Peyer's patch (tissue), 4 donors: ENCODE results near the gene CDCA3. TPM values are rescaled to one million over a fixed set of nuclear protein-coding genes. Genes with fewer than 3 reads are reported as not detected.

Source experiments
- DNase-seq, 3 donors: peaks; one replicate each; pipeline ENCODE4 v3.0.0-alpha.2; 2017 to 2019
- H3K27ac ChIP-seq, 4 donors: fragments of 200-600 bp; sonication (generic); one replicate each; pipeline ENCODE4 v1.5.1; 2016 to 2019
- H3K27me3 ChIP-seq, 2 donors: fragments of 200-600 bp; sonication (generic); one replicate each; pipeline ENCODE4 v1.5.1; 2019
- H3K36me3 ChIP-seq, 3 donors: fragments of 200-600 bp; sonication (generic); one replicate each; pipeline ENCODE4 v1.5.1; 2016 to 2019
- H3K4me1 ChIP-seq, 4 donors: fragments of 200-600 bp; sonication (generic); one replicate each; pipeline ENCODE4 v1.5.1; 2016 to 2019
- H3K4me3 ChIP-seq, 4 donors: fragments of 200-600 bp; sonication (generic); 1 replicate in 3 of 4; 2 replicates in 1 of 4; pipeline ENCODE4 v1.5.1; 2016 to 2019; ENCODE audit warnings: mild to moderate bottlenecking in 1 of 4
- H3K9me3 ChIP-seq, 4 donors: fragments of 200-600 bp; sonication (generic); one replicate each; pipeline ENCODE4 v1.5.1; 2016 to 2019; ENCODE audit warnings: mild to moderate bottlenecking in 1 of 4
- CTCF ChIP-seq, 6 experiments: fragments of 450-650 bp in 4 of 6; fragments of 200-600 bp in 2 of 6; sonication (generic) in 1 of 6; IDR thresholded peaks; one replicate each; pipeline ENCODE4 v1.5.1; 2017 to 2019; ENCODE audit warnings: antibody characterized with exemption in 6 of 6, mild to moderate bottlenecking in 3 of 6, moderate library complexity in 1 of 6
- POLR2A ChIP-seq, 2 donors: fragments of 450-650 bp; IDR thresholded peaks; one replicate each; pipeline ENCODE4 v1.5.1; 2017; ENCODE audit warnings: antibody characterized with exemption in 2 of 2, mild to moderate bottlenecking in 2 of 2, moderate library complexity in 2 of 2
- total RNA-seq, 4 donors: library from RNA; depleted of rRNA; stranded (reverse); fragments of >200 nt; gene quantifications; one replicate each; pipeline ENCODE4 v1.1.0, GENCODE V29; 2016

CDCA3 gene
- total RNA-seq, 4 donors from 2014 or later, result 44.2 to 51.2 (median 46.3) TPM

DNA sequence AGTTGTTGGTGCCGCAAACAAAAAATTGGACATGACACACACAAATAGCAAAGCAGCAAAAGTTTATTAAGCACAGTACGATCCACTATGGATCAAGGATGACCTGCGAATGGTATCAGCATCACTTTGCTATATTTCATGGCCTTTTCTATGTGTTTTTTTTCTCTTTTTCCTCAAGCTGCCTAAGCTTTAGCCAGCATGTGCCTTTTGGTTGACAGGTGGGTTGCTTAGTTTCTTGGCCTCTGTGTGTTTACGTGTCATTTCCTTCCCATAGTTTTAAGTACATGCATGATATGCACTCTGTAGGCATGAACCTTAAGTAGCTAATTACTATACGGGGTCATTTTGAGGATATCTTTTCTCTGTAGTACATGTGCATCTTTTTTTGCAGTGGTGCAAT, 51.9 kb downstream of the CDCA3 start:
- DNase-seq, result no peak

More for the DNA sequence above, 51.9 kb downstream of the CDCA3 start:
- no peaks in the 10 kb centered on the region for H3K4me1 ChIP-seq
- H3K9me3 ChIP-seq, result no peaks in the 10 kb centered on the region
- no peaks in the 10 kb centered on the region for H3K36me3 ChIP-seq
- no peaks in the 10 kb centered on the region for H3K27me3 ChIP-seq
- H3K4me3 ChIP-seq, result no peak overlapping the region
- H3K27ac ChIP-seq, result no peak overlapping the region
- TF ChIP-seq CTCF (IDR thresholded peaks at IDR 0.05), result no peak
- no peak for TF ChIP-seq POLR2A (IDR thresholded peaks at IDR 0.05)

Other genes with a start within 250 kb of the CDCA3 start
- 100 to 1,000 TPM; 129 to 209 (median 167) TPM for gene CHD4, start 243.9 kb downstream of the CDCA3 start, total RNA-seq
- gene LPAR5, start 215.3 kb downstream of the CDCA3 start, total RNA-seq, result 10 to 100 TPM; 18.7 to 36.2 (median 25.3) TPM
- gene ACRBP, start 203.9 kb downstream of the CDCA3 start, total RNA-seq, result 10 to 100 TPM in 2 of 4 donors, 1 to 10 TPM in 2; 5.1 to 12.1 (median 10.3) TPM
- gene ING4, start 188.2 kb downstream of the CDCA3 start, total RNA-seq, result 100 to 1,000 TPM in 1 of 4 donors, 10 to 100 TPM in 3; 32.6 to 109 (median 45.4) TPM
- gene ZNF384, start 161.9 kb downstream of the CDCA3 start, total RNA-seq, result 10 to 100 TPM; 35.6 to 96.6 (median 80.2) TPM
- not detected for gene PIANP, start 150.5 kb downstream of the CDCA3 start, total RNA-seq
- gene COPS7A, start 127.2 kb downstream of the CDCA3 start, total RNA-seq, result 10 to 100 TPM; 38.4 to 72.6 (median 51.8) TPM
- 100 to 1,000 TPM in 3 of 4 donors, 10 to 100 TPM in 1; 94.9 to 212 (median 182) TPM for gene MLF2, start 98.1 kb downstream of the CDCA3 start, total RNA-seq
- gene PTMS, start 84.9 kb downstream of the CDCA3 start, total RNA-seq, result 10 to 100 TPM; 44.2 to 87.5 (median 53.0) TPM
- gene LAG3, start 78.8 kb downstream of the CDCA3 start, total RNA-seq, result 1 to 10 TPM in 3 of 4 donors, not detected in 1; 1.3 to 3.0 (median 1.6) TPM
- gene CD4, start 61.8 kb downstream of the CDCA3 start, total RNA-seq, result 1 to 10 TPM; 2.1 to 9.1 (median 4.0) TPM
- gene GPR162, start 29.5 kb downstream of the CDCA3 start, total RNA-seq, result 10 to 100 TPM in 1 of 4 donors, 1 to 10 TPM in 2, not detected in 1; 2.5 to 11.6 (median 4.1) TPM
- 10 to 100 TPM in 2 of 4 donors, 1 to 10 TPM in 2; 3.7 to 40.4 (median 8.7) TPM for gene P3H3, start 22.9 kb downstream of the CDCA3 start, total RNA-seq
- 1 to 10 TPM in 1 of 4 donors, under 1 TPM in 2, not detected in 1; 0.85 to 6.6 (median 0.94) TPM for gene GNB3, start 10.4 kb downstream of the CDCA3 start, total RNA-seq
- gene USP5, start 864 bp upstream of the CDCA3 start, total RNA-seq, result 10 to 100 TPM; 41.0 to 94.1 (median 47.1) TPM
- 1,000 to 10,000 TPM in 1 of 4 donors, 100 to 1,000 TPM in 3; 591 to 1,061 (median 658) TPM for gene TPI1, start 16.2 kb upstream of the CDCA3 start, total RNA-seq
- gene SPSB2, start 22.0 kb upstream of the CDCA3 start, total RNA-seq, result 10 to 100 TPM in 2 of 4 donors, 1 to 10 TPM in 2; 4.1 to 12.3 (median 9.9) TPM
- gene LRRC23, start 53.5 kb upstream of the CDCA3 start, total RNA-seq, result 10 to 100 TPM in 1 of 4 donors, 1 to 10 TPM in 2, not detected in 1; 1.7 to 35.5 (median 3.0) TPM
- 10 to 100 TPM in 2 of 4 donors, 1 to 10 TPM in 2; 4.6 to 11.7 (median 8.8) TPM for gene ENO2, start 63.3 kb upstream of the CDCA3 start, total RNA-seq
- gene ATN1, start 76.7 kb upstream of the CDCA3 start, total RNA-seq, result 100 to 1,000 TPM in 3 of 4 donors, 10 to 100 TPM in 1; 77.6 to 337 (median 125) TPM
- gene RNU7-1, start 92.5 kb upstream of the CDCA3 start, total RNA-seq, result not detected
- gene C12orf57, start 92.7 kb upstream of the CDCA3 start, total RNA-seq, result 100 to 1,000 TPM; 146 to 339 (median 156) TPM
- gene PTPN6, start 100.1 kb upstream of the CDCA3 start, total RNA-seq, result 100 to 1,000 TPM in 1 of 4 donors, 10 to 100 TPM in 3; 41.6 to 183 (median 44.4) TPM
- gene PHB2, start 119.4 kb upstream of the CDCA3 start, total RNA-seq, result 100 to 1,000 TPM; 162 to 219 (median 174) TPM
- 10 to 100 TPM in 3 of 4 donors, 1 to 10 TPM in 1; 9.1 to 24.8 (median 18.3) TPM for gene EMG1, start 119.6 kb upstream of the CDCA3 start, total RNA-seq
- 100 to 1,000 TPM in 3 of 4 donors, 10 to 100 TPM in 1; 18.2 to 230 (median 179) TPM for gene LPCAT3, start 167.2 kb upstream of the CDCA3 start, total RNA-seq
- 100 to 1,000 TPM in 2 of 4 donors, 10 to 100 TPM in 2; 55.9 to 187 (median 108) TPM for gene C1S, start 209.4 kb upstream of the CDCA3 start, total RNA-seq
- gene C1R, start 241.2 kb upstream of the CDCA3 start, total RNA-seq, result 100 to 1,000 TPM in 3 of 4 donors, 10 to 100 TPM in 1; 27.5 to 151 (median 125) TPM